HL-60 (cell line): Measurements from ENCODE around the gene PPL.

Experiments
- DNase-seq, 2 experiments: peaks; one replicate each; pipeline ENCODE4 v3.0.0-alpha.2; 2010 to 2020; ENCODE audit warnings: low read depth in 1 of 2, low spot score in 1 of 2
- H3K27ac ChIP-seq: fragments of 250-450 bp; sonication (Bioruptor Pico); replicated peaks from 2 replicates; pipeline ENCODE4 v1.5.1; 2020; ENCODE audit warnings: mild to moderate bottlenecking, moderate library complexity
- H3K27me3 ChIP-seq: fragments of 250-450 bp; sonication (Bioruptor Pico); 2 replicates; pipeline ENCODE4 v1.5.1; 2021; ENCODE audit warnings: mild to moderate bottlenecking, moderate library complexity; ENCODE audit not compliant: insufficient read depth, poor library complexity, severe bottlenecking
- H3K4me3 ChIP-seq: replicated peaks from 2 replicates; pipeline ENCODE4 v1.5.1; 2011; ENCODE audit warnings: mild to moderate bottlenecking, control low read depth, low read length; ENCODE audit not compliant: insufficient read depth
- GABPA ChIP-seq: IDR thresholded peaks from 2 replicates; pipeline ENCODE4 v1.6.1; 2012; ENCODE audit warnings: low read depth
- POLR2AphosphoS5 ChIP-seq: IDR thresholded peaks from 2 replicates; pipeline ENCODE4 v1.6.1; 2012; ENCODE audit warnings: low read depth
- SPI1 ChIP-seq: IDR thresholded peaks from 2 replicates; pipeline ENCODE4 v1.6.1; 2012; ENCODE audit warnings: low read depth, mild to moderate bottlenecking, borderline replicate concordance
- TF ChIP-seq, protein P1 (sequence below): IDR thresholded peaks from 2 replicates; pipeline ENCODE4 v1.6.1; 2012; ENCODE audit warnings: low read depth; ENCODE audit not compliant: insufficient replicate concordance
- TF ChIP-seq, protein P2 (sequence below): IDR thresholded peaks from one replicate; pipeline ENCODE4 v1.5.1; 2011; ENCODE audit warnings: low read length, control low read depth, inconsistent platforms; ENCODE audit not compliant: insufficient read depth

PPL gene

DNA sequence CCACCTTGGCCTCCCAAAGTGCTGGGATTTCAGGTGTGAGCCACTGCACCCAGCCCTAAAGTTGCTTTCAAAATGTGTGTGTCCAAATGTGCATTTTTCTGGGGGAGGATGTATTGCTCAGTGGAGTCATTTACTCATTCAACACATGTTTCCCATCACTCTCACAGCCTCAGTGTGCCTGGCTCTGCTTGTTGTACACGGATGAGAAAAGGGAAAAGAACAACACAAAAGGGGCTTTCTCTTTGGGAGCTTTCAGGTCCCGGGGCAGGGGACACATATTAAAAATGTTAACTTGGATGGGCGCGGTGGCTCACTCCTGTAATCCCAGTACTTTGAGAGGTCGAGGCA is 1.7 kb upstream of the PPL start:
- no peak for DNase-seq
- TF ChIP-seq, protein P1, sequence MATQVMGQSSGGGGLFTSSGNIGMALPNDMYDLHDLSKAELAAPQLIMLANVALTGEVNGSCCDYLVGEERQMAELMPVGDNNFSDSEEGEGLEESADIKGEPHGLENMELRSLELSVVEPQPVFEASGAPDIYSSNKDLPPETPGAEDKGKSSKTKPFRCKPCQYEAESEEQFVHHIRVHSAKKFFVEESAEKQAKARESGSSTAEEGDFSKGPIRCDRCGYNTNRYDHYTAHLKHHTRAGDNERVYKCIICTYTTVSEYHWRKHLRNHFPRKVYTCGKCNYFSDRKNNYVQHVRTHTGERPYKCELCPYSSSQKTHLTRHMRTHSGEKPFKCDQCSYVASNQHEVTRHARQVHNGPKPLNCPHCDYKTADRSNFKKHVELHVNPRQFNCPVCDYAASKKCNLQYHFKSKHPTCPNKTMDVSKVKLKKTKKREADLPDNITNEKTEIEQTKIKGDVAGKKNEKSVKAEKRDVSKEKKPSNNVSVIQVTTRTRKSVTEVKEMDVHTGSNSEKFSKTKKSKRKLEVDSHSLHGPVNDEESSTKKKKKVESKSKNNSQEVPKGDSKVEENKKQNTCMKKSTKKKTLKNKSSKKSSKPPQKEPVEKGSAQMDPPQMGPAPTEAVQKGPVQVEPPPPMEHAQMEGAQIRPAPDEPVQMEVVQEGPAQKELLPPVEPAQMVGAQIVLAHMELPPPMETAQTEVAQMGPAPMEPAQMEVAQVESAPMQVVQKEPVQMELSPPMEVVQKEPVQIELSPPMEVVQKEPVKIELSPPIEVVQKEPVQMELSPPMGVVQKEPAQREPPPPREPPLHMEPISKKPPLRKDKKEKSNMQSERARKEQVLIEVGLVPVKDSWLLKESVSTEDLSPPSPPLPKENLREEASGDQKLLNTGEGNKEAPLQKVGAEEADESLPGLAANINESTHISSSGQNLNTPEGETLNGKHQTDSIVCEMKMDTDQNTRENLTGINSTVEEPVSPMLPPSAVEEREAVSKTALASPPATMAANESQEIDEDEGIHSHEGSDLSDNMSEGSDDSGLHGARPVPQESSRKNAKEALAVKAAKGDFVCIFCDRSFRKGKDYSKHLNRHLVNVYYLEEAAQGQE, result no peak
- TF ChIP-seq POLR2AphosphoS5 (no peak), GABPA (no peak), SPI1 (no peak)
- TF ChIP-seq, protein P2, sequence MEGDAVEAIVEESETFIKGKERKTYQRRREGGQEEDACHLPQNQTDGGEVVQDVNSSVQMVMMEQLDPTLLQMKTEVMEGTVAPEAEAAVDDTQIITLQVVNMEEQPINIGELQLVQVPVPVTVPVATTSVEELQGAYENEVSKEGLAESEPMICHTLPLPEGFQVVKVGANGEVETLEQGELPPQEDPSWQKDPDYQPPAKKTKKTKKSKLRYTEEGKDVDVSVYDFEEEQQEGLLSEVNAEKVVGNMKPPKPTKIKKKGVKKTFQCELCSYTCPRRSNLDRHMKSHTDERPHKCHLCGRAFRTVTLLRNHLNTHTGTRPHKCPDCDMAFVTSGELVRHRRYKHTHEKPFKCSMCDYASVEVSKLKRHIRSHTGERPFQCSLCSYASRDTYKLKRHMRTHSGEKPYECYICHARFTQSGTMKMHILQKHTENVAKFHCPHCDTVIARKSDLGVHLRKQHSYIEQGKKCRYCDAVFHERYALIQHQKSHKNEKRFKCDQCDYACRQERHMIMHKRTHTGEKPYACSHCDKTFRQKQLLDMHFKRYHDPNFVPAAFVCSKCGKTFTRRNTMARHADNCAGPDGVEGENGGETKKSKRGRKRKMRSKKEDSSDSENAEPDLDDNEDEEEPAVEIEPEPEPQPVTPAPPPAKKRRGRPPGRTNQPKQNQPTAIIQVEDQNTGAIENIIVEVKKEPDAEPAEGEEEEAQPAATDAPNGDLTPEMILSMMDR, result no peak
- Histone ChIP-seq H3K27ac (no peak overlapping the region), H3K27me3 (peaks cover 30% of the 10 kb centered on the region), H3K4me3 (no peak overlapping the region)

DNA sequence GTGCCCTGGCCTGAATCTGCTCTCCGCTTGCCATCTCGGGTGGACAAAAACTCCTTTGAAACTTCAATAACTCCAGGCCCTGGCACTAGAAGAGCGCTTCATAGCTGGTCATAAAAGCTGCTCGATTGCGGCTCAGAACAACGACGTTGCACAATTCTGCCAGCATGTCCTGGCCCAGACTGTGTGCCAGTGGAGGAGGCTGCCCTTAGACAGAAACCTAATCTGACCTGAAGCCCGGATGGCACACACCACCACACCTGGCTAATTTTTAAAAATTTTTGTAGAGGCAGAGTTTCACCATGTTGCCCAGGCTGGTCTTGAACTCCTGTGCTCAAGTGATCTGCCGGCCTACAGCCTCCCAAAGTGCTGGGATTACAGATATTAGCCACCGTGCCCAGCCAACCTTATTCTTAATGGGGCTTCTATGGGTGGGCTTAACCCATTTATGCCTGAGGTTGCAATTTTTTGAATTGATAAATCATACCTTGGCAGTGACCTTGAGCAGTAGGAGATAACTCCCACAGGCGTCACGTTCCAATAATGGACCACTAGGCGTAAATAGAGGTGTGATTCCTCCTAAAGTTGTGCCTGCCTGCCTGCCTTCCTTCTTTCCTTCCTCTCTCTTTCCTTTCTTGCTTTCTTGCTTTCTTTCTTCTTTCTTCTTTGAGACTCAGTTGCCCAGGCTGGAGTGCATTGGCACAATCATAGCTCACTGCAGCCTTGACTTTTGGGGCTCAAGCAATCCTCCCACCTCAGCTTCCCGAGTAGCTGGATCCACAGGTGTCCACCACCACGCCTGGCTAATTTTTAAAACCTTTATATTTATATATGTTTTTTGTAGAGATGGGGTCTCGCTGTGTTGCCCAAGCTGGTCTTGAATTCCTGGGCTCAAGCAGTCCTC is 1.1 kb upstream of the PPL start:
- Histone ChIP-seq H3K27ac (no peak overlapping the region), H3K27me3 (peaks cover 30% of the 10 kb centered on the region), H3K4me3 (no peak overlapping the region)
- TF ChIP-seq, protein P1, result no peak
- DNase-seq, result no peak

DNA sequence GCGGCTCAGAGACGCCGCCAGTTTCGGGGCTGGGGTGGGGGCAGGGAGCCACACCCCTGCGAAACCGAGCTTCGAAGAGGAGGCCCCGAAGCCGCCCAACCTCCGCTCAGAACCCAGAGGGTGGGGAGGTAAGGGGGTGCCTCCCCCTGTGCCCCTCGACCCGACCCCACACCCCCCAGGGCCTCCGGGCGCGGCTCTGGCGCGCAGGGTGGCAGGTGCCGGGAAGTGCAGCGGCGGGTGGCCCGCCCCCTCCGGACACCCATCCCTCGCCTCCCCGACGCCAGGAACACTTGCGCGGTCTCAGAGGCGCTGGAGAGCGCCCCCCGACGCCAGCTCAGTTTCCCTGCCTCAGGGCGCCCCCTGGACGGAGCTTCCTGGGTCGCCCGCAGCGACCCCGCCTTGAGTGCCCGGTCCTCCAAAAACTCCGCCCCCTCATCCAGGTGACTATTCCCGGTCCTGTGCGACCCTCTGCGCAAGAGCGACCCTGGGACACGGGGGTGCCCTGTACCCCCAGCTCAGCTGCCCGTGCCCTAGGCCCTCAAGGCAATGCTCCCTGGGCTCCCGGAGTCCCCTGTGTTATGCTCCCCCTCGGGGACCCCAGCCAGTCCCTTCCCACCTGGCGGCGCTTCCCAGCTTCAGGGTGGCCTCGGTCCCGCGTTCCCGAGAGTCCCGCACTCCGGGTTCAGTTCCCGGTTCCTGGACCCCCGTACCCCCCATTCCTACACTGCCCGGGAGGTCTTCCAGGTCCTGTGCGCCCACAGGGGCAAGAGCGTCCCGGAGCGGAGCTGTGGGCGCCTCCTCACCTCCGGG is 562 bp downstream of the PPL start:
- DNase-seq, result no peak
- Histone ChIP-seq H3K27me3 (peaks cover 30% of the 10 kb centered on the region), H3K27ac (no peak overlapping the region), H3K4me3 (peak overlapping the region; percentile 26)
- TF ChIP-seq, protein P2, result no peak
- no peak for TF ChIP-seq SPI1
- TF ChIP-seq, protein P1, result no peak
- TF ChIP-seq POLR2AphosphoS5, result no peak
- no peak for TF ChIP-seq GABPA
